COLO829 (cell line): ENCODE data around the gene TMF1.

Source experiments
- DNase-seq: peaks from one replicate; pipeline ENCODE4 v3.0.0; 2012; ENCODE audit warnings: low spot score

The TMF1 gene

GRCh38 chr3:69081583-69082262, 29.6 kb upstream of the TMF1 start:
- DNase-seq = no peak

GRCh38 chr3:69080233-69080920, 28.2 kb upstream of the TMF1 start, which contains the start of gene UBA3:
UBA3 (minus strand) TSS chr3:69080365; CDS start chr3:69080353, 12 bp downstream.
- peak; percentile 83 for DNase-seq

GRCh38 chr3:69079269-69080159, 27.4 kb upstream of the TMF1 start:
- DNase-seq = no peak

- no peak for DNase-seq
These were observed 20.8 kb upstream of the TMF1 start for GRCh38 chr3:69072928-69073327.

GRCh38 chr3:69066121-69066520, 14.0 kb upstream of the TMF1 start:
- DNase-seq = no peak

GRCh38 chr3:69065318-69065964, 13.3 kb upstream of the TMF1 start:
- DNase-seq = no peak

- no peak for DNase-seq
These were observed 11.5 kb upstream of the TMF1 start for GRCh38 chr3:69063636-69064035.

GRCh38 chr3:69059688-69060087, 7.6 kb upstream of the TMF1 start:
- no peak for DNase-seq

- no peak for DNase-seq
These were observed 6.8 kb upstream of the TMF1 start for GRCh38 chr3:69058947-69059224.

- no peak for DNase-seq
These were observed 6.2 kb upstream of the TMF1 start for GRCh38 chr3:69058180-69058946.

- DNase-seq = no peak
These were observed 352 bp upstream of the TMF1 start for GRCh38 chr3:69052472-69052898.

- DNase-seq = no peak
These were observed 3.1 kb downstream of the TMF1 start for GRCh38 chr3:69048990-69049389.

- no peak for DNase-seq
These were observed 7.5 kb downstream of the TMF1 start for GRCh38 chr3:69044608-69045007.

GRCh38 chr3:69033470-69033869, 18.7 kb downstream of the TMF1 start:
- DNase-seq = no peak

GRCh38 chr3:69032737-69033136, 19.4 kb downstream of the TMF1 start:
- DNase-seq = no peak

- peak; percentile 45 for DNase-seq
These were observed 20.0 kb downstream of the TMF1 start for GRCh38 chr3:69032142-69032541.

GRCh38 chr3:69031635-69032034, 20.5 kb downstream of the TMF1 start:
- DNase-seq = no peak

- DNase-seq = no peak
These were observed 31.3 kb downstream of the TMF1 start for GRCh38 chr3:69020857-69021256.

- no peak for DNase-seq
These were observed 31.7 kb downstream of the TMF1 start for GRCh38 chr3:69020424-69020823.

GRCh38 chr3:69016901-69017300, 35.2 kb downstream of the TMF1 start:
- DNase-seq = no peak

GRCh38 chr3:69016102-69016501, 36.0 kb downstream of the TMF1 start:
- DNase-seq = no peak
